Measurements from ENCODE around the gene PNRC1. TPM values are rescaled to one million over a fixed set of nuclear protein-coding genes. Genes with fewer than 3 reads are reported as not detected.

Gene PNRC1
- total and polyA plus RNA-seq, 2 of the 4 experiments (the other 2 are of a cell fraction) = 6.5 to 8.1 TPM

DNA sequence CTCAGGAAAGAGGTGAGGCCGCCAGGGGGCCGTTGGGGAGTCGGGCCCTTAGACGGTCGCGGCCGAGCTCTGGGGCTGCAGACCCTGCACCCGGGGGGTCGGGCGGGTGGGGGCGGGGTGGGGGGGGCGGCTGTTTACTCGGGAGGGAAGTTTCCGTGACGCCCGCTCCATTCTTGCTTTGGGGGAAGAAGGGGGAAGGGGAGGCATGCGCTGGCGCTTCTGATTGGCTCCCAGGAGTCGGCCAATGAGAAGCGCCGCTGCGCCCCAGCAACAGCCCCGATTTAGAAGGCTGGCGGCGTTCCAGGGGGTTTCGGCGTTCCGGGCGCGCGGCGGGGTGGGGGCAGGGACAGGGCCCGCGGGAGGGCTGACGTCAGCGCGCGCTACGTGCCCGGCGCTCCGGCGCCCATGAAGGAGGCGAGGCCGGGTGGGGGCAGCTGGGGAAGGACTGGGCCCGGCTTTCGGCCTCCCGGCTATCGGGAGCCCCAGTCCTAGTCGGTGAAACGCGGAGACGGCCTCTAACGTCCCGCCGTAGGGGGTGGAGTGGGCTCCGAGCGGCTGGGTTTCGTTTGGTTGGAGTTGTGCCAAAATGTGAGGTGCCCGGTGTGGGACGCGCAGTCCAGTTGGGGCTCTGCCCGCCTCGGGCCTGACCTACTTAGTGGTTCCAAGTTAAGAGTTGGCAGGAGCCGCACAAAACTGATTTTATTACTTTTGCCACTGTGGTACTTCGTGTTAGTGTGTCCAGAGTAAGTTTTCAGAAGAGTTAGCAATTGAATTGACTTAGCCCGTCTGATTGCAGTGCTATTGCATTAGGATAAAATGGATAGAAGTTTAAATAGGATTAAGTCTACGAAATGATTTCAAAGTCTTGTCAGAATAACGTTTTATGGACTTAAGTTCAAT, 1.1 kb downstream of the PNRC1 start (continued):
- TF ChIP-seq MAFK (IDR thresholded peaks at IDR 0.05; ENCODE audit: low read depth, low read length) (no peak), MXI1 (IDR thresholded peaks at IDR 0.05; ENCODE audit: borderline replicate concordance, low read depth, low read length) (no peak), POLR2A (IDR thresholded peaks at IDR 0.05; ENCODE audit: low read depth, low read length) (peak; percentile 92), RFX5 (IDR thresholded peaks at IDR 0.05; ENCODE audit: low read depth, low read length) (peak; percentile 90)

DNA sequence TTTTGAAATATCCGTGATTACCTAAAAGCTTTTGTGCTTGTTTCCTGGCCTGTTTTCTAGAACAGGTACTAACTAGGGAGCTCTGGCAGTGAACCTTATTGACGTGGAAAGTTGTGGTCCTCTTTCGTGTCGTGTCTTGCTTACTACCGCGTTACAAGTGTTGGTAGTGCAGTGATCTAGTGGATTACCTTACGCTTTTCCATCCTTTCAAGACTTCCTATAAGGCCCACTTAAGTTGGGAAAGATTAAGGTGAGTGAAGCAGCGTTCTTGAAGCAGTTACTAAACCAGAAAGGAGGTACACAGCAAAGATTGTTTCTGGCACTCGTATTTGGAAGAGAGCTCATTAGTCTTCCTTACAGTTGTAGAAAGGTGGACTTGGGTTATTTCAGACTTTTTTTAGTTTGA, 1.9 kb downstream of the PNRC1 start:
- Histone ChIP-seq H3K9me1 (ENCODE audit: insufficient read depth, low read length) (peaks cover 3% of the 10 kb centered on the region; the same call in 1 of the 2 replicates), H3K18ac (ENCODE audit: low read depth, low read length) (peak overlapping the region; percentile 87; the same call in 1 of the 2 replicates), H4K8ac (ENCODE audit: low read depth in 2 of 2, low read length in 2 of 2) (peak overlapping the region; percentile 17 to 96; a peak in 3 of 4 replicates), H3K23ac (ENCODE audit: low read depth, low read length) (peak overlapping the region; percentile 96), H4K91ac (ENCODE audit: insufficient read depth, low read depth, low read length) (peak overlapping the region; percentile 12; the same call in 1 of the 2 replicates), H2AK9ac (replicated peaks; ENCODE audit: low read depth, low read length, poor library complexity) (no peak overlapping the region), H3K4me3 (ENCODE audit: insufficient read depth, low read depth, low read length) (peak overlapping the region; percentile 77), H3K9ac (ENCODE audit: low read depth, low read length) (peak overlapping the region; percentile 92), H2BK5ac (ENCODE audit: low read depth, low read length, poor library complexity, severe bottlenecking) (peak overlapping the region; percentile 96), H3K27me3 (ENCODE audit: control insufficient read depth, insufficient read depth, low read length) (no peaks in the 10 kb centered on the region), H3K9me3 (ENCODE audit: control insufficient read depth, insufficient read depth, low read length) (no peaks in the 10 kb centered on the region), H2BK15ac (ENCODE audit: low read depth, low read length) (peak overlapping the region; percentile 1; the same call in 1 of the 3 replicates), H3K4ac (ENCODE audit: low read depth, low read length) (peak overlapping the region; percentile 70), H2AK5ac (ENCODE audit: low read depth, low read length) (peak overlapping the region; percentile 69), H3K14ac (replicated peaks; ENCODE audit: low read depth, low read length) (peak overlapping the region; percentile 90), H4K5ac (ENCODE audit: low read depth, low read length) (peak overlapping the region; percentile 16; the same call in 1 of the 2 replicates), H2BK120ac (ENCODE audit: low read depth, low read length) (peak overlapping the region; percentile 68), H2BK20ac (ENCODE audit: low read depth, low read length) (no peak overlapping the region), H2AFZ (replicated peaks; ENCODE audit: low read length, poor library complexity) (no peak overlapping the region), H4K20me1 (ENCODE audit: insufficient read depth, low read length) (peaks cover 49% of the 10 kb centered on the region), H3K56ac (ENCODE audit: extremely low read depth, insufficient read depth, low read length) (peak overlapping the region; percentile 95), H3K79me1 (ENCODE audit: low read depth in 1 of 2, low read length in 2 of 2) (peaks cover 3 to 46% of the 10 kb centered on the region in 2 experiments), H3K27ac (ENCODE audit: insufficient read depth, low read length) (peak overlapping the region; percentile 60), H3K4me1 (ENCODE audit: control insufficient read depth, insufficient read depth, low read length) (peaks cover 4% of the 10 kb centered on the region), H3K36me3 (ENCODE audit: control insufficient read depth, insufficient read depth, low read length) (peaks cover 16% of the 10 kb centered on the region), H3K4me2 (ENCODE audit: low read depth, low read length) (peak overlapping the region; percentile 93)
- CTCF ChIA-PET = no interaction called here
- WGBS, 2 experiments (ENCODE audit: extremely low coverage in 2 of 2, insufficient read length in 1 of 2) = no CpG with 5 or more reads among the region's 9 CpGs
- intact Hi-C loops (cut with micrococcal nuclease) (loop anchor here (2.0 to 5.0 kb wide), 3 partner anchors 34 to 1925 kb away; partner anchors contain the start of genes UBE2J1 and ZNF292), dilution Hi-C loops (cut with HindIII; ENCODE audit: low sequenced_read_pairs, unreplicated experiment) (no loop called here), in situ Hi-C loops (cut with MboI; ENCODE audit: low sequenced_read_pairs) (no loop called here)
- ATAC-seq (ENCODE audit: low read depth) (no peak), DNase-seq (peak; percentile 28)
- POLR2A ChIA-PET (ENCODE audit: unreplicated experiment) = no interaction called here
- no TSS peak for BruUV-seq (replicated peaks)
- TF ChIP-seq USF2 (IDR thresholded peaks at IDR 0.05; ENCODE audit: low read depth, low read length) = no peak
- TF ChIP-seq CEBPB (IDR thresholded peaks at IDR 0.05; ENCODE audit: low read depth, low read length) = no peak
- no peak for TF ChIP-seq RAD21 (IDR thresholded peaks at IDR 0.05; ENCODE audit: low read length)
- TF ChIP-seq RFX5 (IDR thresholded peaks at IDR 0.05; ENCODE audit: low read depth, low read length) = no peak
- TF ChIP-seq, protein P1, sequence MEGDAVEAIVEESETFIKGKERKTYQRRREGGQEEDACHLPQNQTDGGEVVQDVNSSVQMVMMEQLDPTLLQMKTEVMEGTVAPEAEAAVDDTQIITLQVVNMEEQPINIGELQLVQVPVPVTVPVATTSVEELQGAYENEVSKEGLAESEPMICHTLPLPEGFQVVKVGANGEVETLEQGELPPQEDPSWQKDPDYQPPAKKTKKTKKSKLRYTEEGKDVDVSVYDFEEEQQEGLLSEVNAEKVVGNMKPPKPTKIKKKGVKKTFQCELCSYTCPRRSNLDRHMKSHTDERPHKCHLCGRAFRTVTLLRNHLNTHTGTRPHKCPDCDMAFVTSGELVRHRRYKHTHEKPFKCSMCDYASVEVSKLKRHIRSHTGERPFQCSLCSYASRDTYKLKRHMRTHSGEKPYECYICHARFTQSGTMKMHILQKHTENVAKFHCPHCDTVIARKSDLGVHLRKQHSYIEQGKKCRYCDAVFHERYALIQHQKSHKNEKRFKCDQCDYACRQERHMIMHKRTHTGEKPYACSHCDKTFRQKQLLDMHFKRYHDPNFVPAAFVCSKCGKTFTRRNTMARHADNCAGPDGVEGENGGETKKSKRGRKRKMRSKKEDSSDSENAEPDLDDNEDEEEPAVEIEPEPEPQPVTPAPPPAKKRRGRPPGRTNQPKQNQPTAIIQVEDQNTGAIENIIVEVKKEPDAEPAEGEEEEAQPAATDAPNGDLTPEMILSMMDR (conservative IDR thresholded peaks at IDR 0.05; ENCODE audit: low read depth, low read length) = no peak
- TF ChIP-seq NFE2L2 (IDR thresholded peaks at IDR 0.05; ENCODE audit: low read depth, low read length) = no peak
- TF ChIP-seq MAFK (IDR thresholded peaks at IDR 0.05; ENCODE audit: low read depth, low read length) = no peak
- TF ChIP-seq POLR2A (IDR thresholded peaks at IDR 0.05; ENCODE audit: low read depth, low read length) = no peak
- no peak for TF ChIP-seq RCOR1 (IDR thresholded peaks at IDR 0.05; ENCODE audit: insufficient replicate concordance, low read length)
- TF ChIP-seq MXI1 (IDR thresholded peaks at IDR 0.05; ENCODE audit: borderline replicate concordance, low read depth, low read length) = no peak
- TF ChIP-seq BHLHE40 (IDR thresholded peaks at IDR 0.05; ENCODE audit: low read depth, low read length) = no peak
- no peak for TF ChIP-seq CHD1 (IDR thresholded peaks at IDR 0.05; ENCODE audit: low read depth, low read length)
- TF ChIP-seq SMC3 (IDR thresholded peaks at IDR 0.05; ENCODE audit: low read depth, low read length) = no peak

Data from IMR-90 (cell line).